Ishikawa (cell line): ENCODE results near the gene ADGRG6.

ENCODE experiments used
- CEBPB ChIP-seq: IDR thresholded peaks from 2 replicates; pipeline ENCODE4 v1.6.1; 2012
- EP300 ChIP-seq: IDR thresholded peaks from 2 replicates; pipeline ENCODE4 v1.6.1; 2012; ENCODE audit warnings: borderline replicate concordance
- FOXM1 ChIP-seq: IDR thresholded peaks from 2 replicates; pipeline ENCODE4 v1.6.1; 2012; ENCODE audit warnings: low read depth, borderline replicate concordance
- MAX ChIP-seq: IDR thresholded peaks from 2 replicates; pipeline ENCODE4 v1.6.1; 2012
- NFIC ChIP-seq: IDR thresholded peaks from 2 replicates; pipeline ENCODE4 v1.6.1; 2012
- RAD21 ChIP-seq: IDR thresholded peaks from 2 replicates; pipeline ENCODE4 v1.6.1; 2012; ENCODE audit warnings: low read depth
- REST ChIP-seq: IDR thresholded peaks from 2 replicates; pipeline ENCODE4 v1.6.1; 2012; ENCODE audit warnings: low read depth, mild to moderate bottlenecking
- TAF1 ChIP-seq: IDR thresholded peaks from 2 replicates; pipeline ENCODE4 v1.6.1; 2012; ENCODE audit warnings: low read depth, mild to moderate bottlenecking
- TCF12 ChIP-seq: IDR thresholded peaks from 2 replicates; pipeline ENCODE4 v1.6.1; 2012; ENCODE audit warnings: low read depth

- TF ChIP-seq MAX (no peak), RAD21 (no peak), CEBPB (no peak), EP300 (no peak), FOXM1 (no peak), TCF12 (no peak), REST (no peak), TAF1 (no peak), NFIC (no peak)
These were observed 174.6 kb downstream of the ADGRG6 start for GRCh38 chr6:142476452-142476851.
